CD8-positive, alpha-beta memory T cell (primary cell): ENCODE measurements around the gene GAGE12C. TPM values are rescaled to one million over a fixed set of nuclear protein-coding genes. Genes with fewer than 3 reads are reported as not detected.
"Not testable (repeated sequence)": the region's sequence is repeated elsewhere in the genome, so short reads cannot be mapped to it uniquely, and the experiment has no call there.

Experiments used
- CTCF ChIA-PET: fragments of 350-600 bp; sonication (Branson Sonifier 250); formaldehyde crosslinking; loops from one replicate; lab custom pipeline; 2021; ENCODE audit warnings: antibody characterized with exemption; lab: Charles Lee
- POLR2A ChIA-PET: fragments of 350-600 bp; sonication (Branson Sonifier 250); formaldehyde crosslinking; loops from one replicate; lab custom pipeline; 2021; ENCODE audit warnings: antibody characterized with exemption; lab: Charles Lee
- DNase-seq, 5 donors: peaks; one replicate each; pipeline versions ENCODE4 v3.0.0 to v3.0.0-alpha.2; 2020 to 2022; ENCODE audit warnings: mixed read lengths in 1 of 5
- H3K27ac ChIP-seq: one replicate; pipeline ENCODE4 v1.7.0; 2013; ENCODE audit warnings: low read depth, mild to moderate bottlenecking, low read length, moderate library complexity
- H3K27me3 ChIP-seq: 2 replicates; pipeline ENCODE4 v1.7.0; 2013; ENCODE audit warnings: low read length, mild to moderate bottlenecking; ENCODE audit not compliant: insufficient read depth, poor library complexity, severe bottlenecking
- H3K36me3 ChIP-seq: 2 replicates; pipeline ENCODE4 v1.7.0; 2013; ENCODE audit warnings: mild to moderate bottlenecking, low read length, moderate library complexity; ENCODE audit not compliant: insufficient read depth
- H3K4me1 ChIP-seq: 2 replicates; pipeline ENCODE4 v1.7.0; 2013; ENCODE audit warnings: mild to moderate bottlenecking, low read length, moderate library complexity; ENCODE audit not compliant: insufficient read depth
- H3K4me3 ChIP-seq: 2 replicates; pipeline ENCODE4 v1.7.0; 2013; ENCODE audit warnings: mild to moderate bottlenecking, low read length
- H3K9me3 ChIP-seq: 2 replicates; pipeline ENCODE4 v1.7.0; 2013; ENCODE audit warnings: mild to moderate bottlenecking, low read length
- H3K27ac Mint-ChIP-seq, 8 donors: one replicate each; pipeline ENCODE4 v1.8.0; 2020 to 2021; ENCODE audit warnings: mixed read lengths in 8 of 8, mild to moderate bottlenecking in 6 of 8, inconsistent platforms in 3 of 8, moderate library complexity in 3 of 8
- H3K27me3 Mint-ChIP-seq, 2 donors: one replicate each; pipeline ENCODE4 v1.8.0; 2020 to 2021; ENCODE audit warnings: mixed read lengths in 2 of 2, mild to moderate bottlenecking in 1 of 2, moderate library complexity in 1 of 2
- H3K36me3 Mint-ChIP-seq, 3 donors: one replicate each; pipeline ENCODE4 v1.8.0; 2020 to 2021; ENCODE audit warnings: mixed read lengths in 3 of 3, inconsistent platforms in 1 of 3, mild to moderate bottlenecking in 1 of 3
- H3K4me1 Mint-ChIP-seq, 3 donors: one replicate each; pipeline ENCODE4 v1.8.0; 2020 to 2021; ENCODE audit warnings: mixed read lengths in 3 of 3, inconsistent platforms in 1 of 3, mild to moderate bottlenecking in 1 of 3
- H3K4me3 Mint-ChIP-seq, 7 donors: one replicate each; pipeline ENCODE4 v1.8.0; 2020 to 2021; ENCODE audit warnings: mixed read lengths in 7 of 7, mild to moderate bottlenecking in 6 of 7, moderate library complexity in 4 of 7, inconsistent platforms in 2 of 7
- H3K9me3 Mint-ChIP-seq, 5 donors: one replicate each; pipeline ENCODE4 v1.8.0; 2020 to 2022; ENCODE audit warnings: mixed read lengths in 5 of 5, mild to moderate bottlenecking in 3 of 5, moderate library complexity in 2 of 5, inconsistent platforms in 1 of 5
- polyA plus RNA-seq: library from polyadenylated mRNA; unstranded; fragments of 300-500 nt; fragmentation: Illumina TruSeq; gene quantifications from one replicate; pipeline ENCODE4 v1.2.3, GENCODE V29; 2021
- total RNA-seq, 2 experiments: library from RNA; stranded (reverse); gene quantifications; one replicate each; pipeline ENCODE4 v1.2.3, GENCODE V29; 2021

Gene GAGE12C, protein sequence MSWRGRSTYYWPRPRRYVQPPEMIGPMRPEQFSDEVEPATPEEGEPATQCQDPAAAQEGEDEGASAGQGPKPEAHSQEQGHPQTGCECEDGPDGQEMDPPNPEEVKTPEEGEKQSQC
- not detected for total RNA-seq
- polyA plus RNA-seq, result not detected

DNA sequence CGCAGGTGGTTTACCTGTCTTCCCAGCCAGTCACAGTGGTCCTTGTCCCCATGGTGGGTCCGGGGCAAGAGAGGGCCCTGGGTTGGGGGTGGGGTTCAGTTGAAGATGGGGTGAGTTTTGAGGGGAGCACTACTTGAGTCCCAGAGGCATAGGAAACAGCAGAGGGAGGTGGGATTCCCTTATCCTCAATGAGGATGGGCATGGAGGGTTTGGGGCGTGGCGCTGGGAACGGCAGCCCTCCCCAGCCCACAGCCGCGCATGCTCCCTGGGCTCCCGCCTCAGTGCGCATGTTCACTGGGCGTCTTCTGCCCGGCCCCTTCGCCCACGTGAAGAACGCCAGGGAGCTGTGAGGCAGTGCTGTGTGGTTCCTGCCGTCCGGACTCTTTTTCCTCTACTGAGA is at the start of gene GAGE12C:
TSS of gene GAGE12C (plus strand) at position 301 of the 400 bp plus-strand sequence. CDS start 1,155 bp downstream, outside the sequence.
- H3K4me3 Mint-ChIP-seq, H3K4me1 Mint-ChIP-seq, H3K27me3 Mint-ChIP-seq, H3K27ac ChIP-seq, H3K36me3 ChIP-seq, POLR2A ChIA-PET, DNase-seq, H3K4me3 ChIP-seq, H3K9me3 ChIP-seq, H3K27me3 ChIP-seq, H3K9me3 Mint-ChIP-seq, CTCF ChIA-PET, H3K4me1 ChIP-seq, H3K36me3 Mint-ChIP-seq, H3K27ac Mint-ChIP-seq: not testable (repeated sequence)

DNA sequence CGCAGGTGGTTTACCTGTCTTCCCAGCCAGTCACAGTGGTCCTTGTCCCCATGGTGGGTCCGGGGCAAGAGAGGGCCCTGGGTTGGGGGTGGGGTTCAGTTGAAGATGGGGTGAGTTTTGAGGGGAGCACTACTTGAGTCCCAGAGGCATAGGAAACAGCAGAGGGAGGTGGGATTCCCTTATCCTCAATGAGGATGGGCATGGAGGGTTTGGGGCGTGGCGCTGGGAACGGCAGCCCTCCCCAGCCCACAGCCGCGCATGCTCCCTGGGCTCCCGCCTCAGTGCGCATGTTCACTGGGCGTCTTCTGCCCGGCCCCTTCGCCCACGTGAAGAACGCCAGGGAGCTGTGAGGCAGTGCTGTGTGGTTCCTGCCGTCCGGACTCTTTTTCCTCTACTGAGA is 9.5 kb downstream of the GAGE12C start, which contains the start of gene GAGE12D:
TSS of gene GAGE12D (plus strand) at position 301 of the 400 bp plus-strand sequence. CDS start 1,155 bp downstream, outside the sequence.
- H3K4me3 Mint-ChIP-seq, H3K4me1 Mint-ChIP-seq, H3K36me3 ChIP-seq, H3K36me3 Mint-ChIP-seq, H3K27me3 Mint-ChIP-seq, POLR2A ChIA-PET, CTCF ChIA-PET, H3K9me3 Mint-ChIP-seq, H3K27ac Mint-ChIP-seq, H3K4me3 ChIP-seq, H3K4me1 ChIP-seq, H3K27me3 ChIP-seq, H3K9me3 ChIP-seq, H3K27ac ChIP-seq, DNase-seq: not testable (repeated sequence)

DNA sequence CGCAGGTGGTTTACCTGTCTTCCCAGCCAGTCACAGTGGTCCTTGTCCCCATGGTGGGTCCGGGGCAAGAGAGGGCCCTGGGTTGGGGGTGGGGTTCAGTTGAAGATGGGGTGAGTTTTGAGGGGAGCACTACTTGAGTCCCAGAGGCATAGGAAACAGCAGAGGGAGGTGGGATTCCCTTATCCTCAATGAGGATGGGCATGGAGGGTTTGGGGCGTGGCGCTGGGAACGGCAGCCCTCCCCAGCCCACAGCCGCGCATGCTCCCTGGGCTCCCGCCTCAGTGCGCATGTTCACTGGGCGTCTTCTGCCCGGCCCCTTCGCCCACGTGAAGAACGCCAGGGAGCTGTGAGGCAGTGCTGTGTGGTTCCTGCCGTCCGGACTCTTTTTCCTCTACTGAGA is 19.0 kb downstream of the GAGE12C start, which contains the start of gene GAGE12E:
TSS of gene GAGE12E (plus strand) at position 301 of the 400 bp plus-strand sequence. CDS start 1,155 bp downstream, outside the sequence.
- H3K4me1 Mint-ChIP-seq, H3K9me3 Mint-ChIP-seq, DNase-seq, CTCF ChIA-PET, H3K36me3 ChIP-seq, H3K27ac ChIP-seq, H3K36me3 Mint-ChIP-seq, H3K4me3 ChIP-seq, H3K9me3 ChIP-seq, H3K27ac Mint-ChIP-seq, H3K4me3 Mint-ChIP-seq, POLR2A ChIA-PET, H3K27me3 ChIP-seq, H3K4me1 ChIP-seq, H3K27me3 Mint-ChIP-seq: not testable (repeated sequence)

DNA sequence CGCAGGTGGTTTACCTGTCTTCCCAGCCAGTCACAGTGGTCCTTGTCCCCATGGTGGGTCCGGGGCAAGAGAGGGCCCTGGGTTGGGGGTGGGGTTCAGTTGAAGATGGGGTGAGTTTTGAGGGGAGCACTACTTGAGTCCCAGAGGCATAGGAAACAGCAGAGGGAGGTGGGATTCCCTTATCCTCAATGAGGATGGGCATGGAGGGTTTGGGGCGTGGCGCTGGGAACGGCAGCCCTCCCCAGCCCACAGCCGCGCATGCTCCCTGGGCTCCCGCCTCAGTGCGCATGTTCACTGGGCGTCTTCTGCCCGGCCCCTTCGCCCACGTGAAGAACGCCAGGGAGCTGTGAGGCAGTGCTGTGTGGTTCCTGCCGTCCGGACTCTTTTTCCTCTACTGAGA is 28.6 kb downstream of the GAGE12C start, which contains the start of gene GAGE12F:
TSS of gene GAGE12F (plus strand) at position 301 of the 400 bp plus-strand sequence. CDS start 1,155 bp downstream, outside the sequence.
- H3K27ac ChIP-seq, H3K27me3 ChIP-seq, CTCF ChIA-PET, DNase-seq, POLR2A ChIA-PET, H3K36me3 Mint-ChIP-seq, H3K4me1 Mint-ChIP-seq, H3K27ac Mint-ChIP-seq, H3K9me3 ChIP-seq, H3K27me3 Mint-ChIP-seq, H3K4me3 ChIP-seq, H3K9me3 Mint-ChIP-seq, H3K4me1 ChIP-seq, H3K36me3 ChIP-seq, H3K4me3 Mint-ChIP-seq: not testable (repeated sequence)

DNA sequence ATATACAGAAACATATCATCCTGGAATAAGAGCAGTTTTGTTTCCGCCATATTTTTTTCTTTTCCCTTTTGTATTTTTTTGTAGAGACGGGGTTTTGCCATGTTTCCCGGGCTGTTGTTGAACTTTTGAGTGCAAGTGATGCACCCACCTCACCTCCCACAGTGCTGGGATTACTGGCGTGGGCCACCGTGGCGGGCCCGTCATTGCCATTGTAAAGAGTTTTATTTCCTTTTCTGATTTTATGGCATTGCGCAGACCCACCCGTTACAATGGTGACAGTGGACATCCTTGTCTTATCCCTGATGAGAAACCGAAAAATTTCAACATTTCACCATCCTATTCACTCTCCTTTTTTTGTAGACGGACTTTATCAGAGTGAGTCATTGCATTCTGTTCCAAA is 36.8 kb downstream of the GAGE12C start:
- DNase-seq, H3K27ac Mint-ChIP-seq, H3K36me3 ChIP-seq, H3K27me3 Mint-ChIP-seq, H3K27ac ChIP-seq, H3K4me3 ChIP-seq, H3K4me1 Mint-ChIP-seq, H3K27me3 ChIP-seq, H3K4me3 Mint-ChIP-seq, H3K4me1 ChIP-seq, H3K9me3 ChIP-seq, H3K9me3 Mint-ChIP-seq, POLR2A ChIA-PET, H3K36me3 Mint-ChIP-seq, CTCF ChIA-PET: not testable (repeated sequence)

DNA sequence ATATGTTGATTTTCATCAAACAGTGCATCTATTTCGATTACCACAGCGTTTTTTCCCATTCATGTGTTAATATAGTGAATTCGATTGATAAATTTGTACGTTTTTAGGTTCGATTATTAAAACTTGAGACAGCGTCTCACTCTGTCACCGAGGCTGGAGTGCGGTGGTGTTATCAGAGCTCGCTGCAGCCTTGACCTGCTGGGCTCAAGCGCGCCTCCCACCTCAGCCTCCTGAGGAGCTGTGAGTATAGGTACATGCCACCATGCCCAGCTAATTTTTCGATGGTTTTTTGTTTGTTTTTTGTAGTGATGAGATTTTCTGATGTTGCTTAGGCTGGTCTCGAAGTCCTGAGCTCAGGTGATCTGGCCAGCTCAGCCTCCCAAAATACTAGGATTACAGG is 37.2 kb downstream of the GAGE12C start:
- H3K27me3 ChIP-seq, H3K4me3 Mint-ChIP-seq, H3K36me3 ChIP-seq, H3K27me3 Mint-ChIP-seq, H3K36me3 Mint-ChIP-seq, H3K4me1 Mint-ChIP-seq, H3K4me3 ChIP-seq, POLR2A ChIA-PET, H3K9me3 Mint-ChIP-seq, H3K27ac ChIP-seq, CTCF ChIA-PET, H3K9me3 ChIP-seq, H3K27ac Mint-ChIP-seq, H3K4me1 ChIP-seq: not testable (repeated sequence)
- DNase-seq, result peak in 1 of 5 donors; percentile 29

DNA sequence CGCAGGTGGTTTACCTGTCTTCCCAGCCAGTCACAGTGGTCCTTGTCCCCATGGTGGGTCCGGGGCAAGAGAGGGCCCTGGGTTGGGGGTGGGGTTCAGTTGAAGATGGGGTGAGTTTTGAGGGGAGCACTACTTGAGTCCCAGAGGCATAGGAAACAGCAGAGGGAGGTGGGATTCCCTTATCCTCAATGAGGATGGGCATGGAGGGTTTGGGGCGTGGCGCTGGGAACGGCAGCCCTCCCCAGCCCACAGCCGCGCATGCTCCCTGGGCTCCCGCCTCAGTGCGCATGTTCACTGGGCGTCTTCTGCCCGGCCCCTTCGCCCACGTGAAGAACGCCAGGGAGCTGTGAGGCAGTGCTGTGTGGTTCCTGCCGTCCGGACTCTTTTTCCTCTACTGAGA is 38.1 kb downstream of the GAGE12C start, which contains the start of gene GAGE12G:
TSS of gene GAGE12G (plus strand) at position 301 of the 400 bp plus-strand sequence. CDS start 1,155 bp downstream, outside the sequence.
- CTCF ChIA-PET, H3K36me3 ChIP-seq, H3K27me3 Mint-ChIP-seq, POLR2A ChIA-PET, DNase-seq, H3K27ac Mint-ChIP-seq, H3K4me1 Mint-ChIP-seq, H3K4me1 ChIP-seq, H3K27me3 ChIP-seq, H3K4me3 ChIP-seq, H3K9me3 ChIP-seq, H3K9me3 Mint-ChIP-seq, H3K27ac ChIP-seq, H3K4me3 Mint-ChIP-seq, H3K36me3 Mint-ChIP-seq: not testable (repeated sequence)

DNA sequence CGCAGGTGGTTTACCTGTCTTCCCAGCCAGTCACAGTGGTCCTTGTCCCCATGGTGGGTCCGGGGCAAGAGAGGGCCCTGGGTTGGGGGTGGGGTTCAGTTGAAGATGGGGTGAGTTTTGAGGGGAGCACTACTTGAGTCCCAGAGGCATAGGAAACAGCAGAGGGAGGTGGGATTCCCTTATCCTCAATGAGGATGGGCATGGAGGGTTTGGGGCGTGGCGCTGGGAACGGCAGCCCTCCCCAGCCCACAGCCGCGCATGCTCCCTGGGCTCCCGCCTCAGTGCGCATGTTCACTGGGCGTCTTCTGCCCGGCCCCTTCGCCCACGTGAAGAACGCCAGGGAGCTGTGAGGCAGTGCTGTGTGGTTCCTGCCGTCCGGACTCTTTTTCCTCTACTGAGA is 47.7 kb downstream of the GAGE12C start, which contains the start of gene GAGE12H:
TSS of gene GAGE12H (plus strand) at position 301 of the 400 bp plus-strand sequence. CDS start 1,155 bp downstream, outside the sequence.
- H3K4me1 Mint-ChIP-seq, result not testable (repeated sequence)

More for the DNA sequence above, 47.7 kb downstream of the GAGE12C start, which contains the start of gene GAGE12H:
- H3K27me3 Mint-ChIP-seq, POLR2A ChIA-PET, H3K36me3 ChIP-seq, H3K27ac Mint-ChIP-seq, H3K36me3 Mint-ChIP-seq, H3K9me3 ChIP-seq, H3K27ac ChIP-seq, DNase-seq, H3K27me3 ChIP-seq, H3K4me1 ChIP-seq, H3K4me3 ChIP-seq, H3K4me3 Mint-ChIP-seq, H3K9me3 Mint-ChIP-seq, CTCF ChIA-PET: not testable (repeated sequence)
